Liver (tissue), 9 donors: ENCODE results near the gene LSM10. TPM values are rescaled to one million over a fixed set of nuclear protein-coding genes. Genes with fewer than 3 reads are reported as not detected.

Experiments
- DNase-seq: peaks from one replicate; pipeline ENCODE4 v3.0.0-alpha.2; 2017; ENCODE audit warnings: low spot score
- H3K27ac ChIP-seq, 2 donors: one replicate each; pipeline ENCODE4 v1.7.0; 2013; ENCODE audit warnings: inconsistent platforms in 2 of 2, low read length in 2 of 2, control low read depth in 1 of 2, low read depth in 1 of 2, mild to moderate bottlenecking in 1 of 2
- H3K27me3 ChIP-seq, 4 donors: one replicate each; pipeline versions ENCODE4 v1.6.1 to v1.7.0; 2013; ENCODE audit warnings: low read length in 3 of 4, inconsistent platforms in 1 of 4, mild to moderate bottlenecking in 1 of 4, moderate library complexity in 1 of 4; ENCODE audit not compliant: control insufficient read depth in 4 of 4, insufficient read depth in 4 of 4
- H3K36me3 ChIP-seq, 4 donors: one replicate each; pipeline versions ENCODE4 v1.6.1 to v1.7.0; 2013; ENCODE audit warnings: low read length in 3 of 4, mild to moderate bottlenecking in 3 of 4, low read depth in 1 of 4, moderate library complexity in 1 of 4; ENCODE audit not compliant: control insufficient read depth in 4 of 4, insufficient read depth in 3 of 4
- H3K4me1 ChIP-seq, 4 donors: one replicate each; pipeline versions ENCODE4 v1.6.1 to v1.7.0; 2013; ENCODE audit warnings: low read length in 3 of 4, mild to moderate bottlenecking in 3 of 4, moderate library complexity in 1 of 4; ENCODE audit not compliant: control insufficient read depth in 4 of 4, insufficient read depth in 4 of 4
- H3K4me3 ChIP-seq, 3 donors: one replicate each; pipeline versions ENCODE4 v1.6.1 to v1.7.0; 2013; ENCODE audit warnings: low read length in 3 of 3, control low read depth in 1 of 3, low read depth in 1 of 3, mild to moderate bottlenecking in 1 of 3
- H3K9ac ChIP-seq, 2 donors: one replicate each; pipeline ENCODE4 v1.7.0; 2013; ENCODE audit warnings: low read length in 2 of 2, mild to moderate bottlenecking in 2 of 2, moderate library complexity in 2 of 2, control low read depth in 1 of 2, low read depth in 1 of 2
- H3K9me3 ChIP-seq, 4 donors: one replicate each; pipeline versions ENCODE4 v1.6.1 to v1.7.0; 2013; ENCODE audit warnings: low read length in 3 of 4; ENCODE audit not compliant: control insufficient read depth in 4 of 4
- EGR1 ChIP-seq, 2 donors: IDR thresholded peaks; 2 replicates each; pipeline ENCODE4 v1.6.1; 2016 to 2018; ENCODE audit warnings: antibody characterized with exemption in 2 of 2, low read depth in 2 of 2
- FOXA1 ChIP-seq: IDR thresholded peaks from 2 replicates; pipeline ENCODE4 v1.6.1; 2016; ENCODE audit warnings: antibody characterized with exemption
- FOXA2 ChIP-seq: IDR thresholded peaks from 2 replicates; pipeline ENCODE4 v1.6.1; 2016; ENCODE audit warnings: antibody characterized with exemption
- GABPA ChIP-seq, 2 donors: IDR thresholded peaks in 1 of 2; conservative IDR thresholded peaks in 1 of 2; 2 replicates each; pipeline ENCODE4 v1.6.1; 2016; ENCODE audit warnings: antibody characterized with exemption in 2 of 2, mild to moderate bottlenecking in 1 of 2, moderate library complexity in 1 of 2
- HNF4A ChIP-seq, 2 donors: conservative IDR thresholded peaks; 2 replicates each; pipeline ENCODE4 v1.6.1; 2016; ENCODE audit warnings: antibody characterized with exemption in 2 of 2, mild to moderate bottlenecking in 2 of 2
- HNF4G ChIP-seq: IDR thresholded peaks from 2 replicates; pipeline ENCODE4 v1.6.1; 2016; ENCODE audit warnings: antibody characterized with exemption
- JUND ChIP-seq, 2 donors: IDR thresholded peaks; 2 replicates each; pipeline ENCODE4 v1.6.1; 2016; ENCODE audit warnings: antibody characterized with exemption in 2 of 2
- NR2F2 ChIP-seq: IDR thresholded peaks from 2 replicates; pipeline ENCODE4 v1.6.1; 2016; ENCODE audit warnings: antibody characterized with exemption
- RAD21 ChIP-seq, 2 donors: IDR thresholded peaks; 2 replicates each; pipeline ENCODE4 v1.6.1; 2016; ENCODE audit warnings: antibody characterized with exemption in 2 of 2, mild to moderate bottlenecking in 2 of 2
- RXRA ChIP-seq, 2 donors: IDR thresholded peaks; 2 replicates each; pipeline ENCODE4 v1.6.1; 2017 to 2018; ENCODE audit warnings: antibody characterized with exemption in 2 of 2, mild to moderate bottlenecking in 1 of 2
- SP1 ChIP-seq: IDR thresholded peaks from 2 replicates; pipeline ENCODE4 v1.6.1; 2018; ENCODE audit warnings: antibody characterized with exemption, mild to moderate bottlenecking
- TAF1 ChIP-seq: conservative IDR thresholded peaks from 2 replicates; pipeline ENCODE4 v1.6.1; 2016; ENCODE audit warnings: antibody characterized with exemption, mild to moderate bottlenecking
- YY1 ChIP-seq: IDR thresholded peaks from 2 replicates; pipeline ENCODE4 v1.6.1; 2016; ENCODE audit warnings: antibody characterized with exemption, mild to moderate bottlenecking
- WGBS: extraction: QIAGEN DNeasy Blood & Tissue Kit; methylation state at CpG from one replicate; pipeline ENCODE4 v1.1.7; 2013; 5-methylcytosine and 5-hydroxymethylcytosine counted together
- polyA plus RNA-seq, 2 donors: library from polyadenylated mRNA; stranded (reverse) in 1 of 2; unstranded in 1 of 2; fragments of 200-250 nt in 1 of 2; fragments of >200 nt in 1 of 2; fragmentation: Nextera tagmentation in 1 of 2; extraction: Ambion mirVana in 1 of 2; gene quantifications; one replicate each; pipeline versions ENCODE4 v1.2.1 to v1.2.3, GENCODE V29; 2013 to 2015
- total RNA-seq, 2 donors: library from RNA; depleted of rRNA; stranded (reverse); fragments of >200 nt; gene quantifications; one replicate each; pipeline ENCODE4 v1.2.3, GENCODE V29; 2014
- TF ChIP-seq, protein P1 (sequence below): IDR thresholded peaks from 2 replicates; pipeline ENCODE4 v1.6.1; 2016; ENCODE audit warnings: antibody characterized with exemption
- TF ChIP-seq, protein P2 (sequence below): fragments of 150-350 bp; IDR thresholded peaks from 2 replicates; pipeline ENCODE4 v1.5.1; 2017; ENCODE audit warnings: improper control_type of control experiment, low read depth, low read length; ENCODE audit not compliant: missing input control
- TF ChIP-seq, protein P3 (sequence below): IDR thresholded peaks from 2 replicates; pipeline ENCODE4 v1.6.1; 2016; ENCODE audit warnings: antibody characterized with exemption, mild to moderate bottlenecking
- TF ChIP-seq, protein P4 (sequence below): IDR thresholded peaks from 2 replicates; pipeline ENCODE4 v1.6.1; 2016; ENCODE audit warnings: antibody characterized with exemption
- TF ChIP-seq, protein P5 (sequence below): IDR thresholded peaks from 2 replicates; pipeline ENCODE4 v1.6.1; 2016; ENCODE audit warnings: antibody characterized with exemption
- donor health status: healthy.
- donor health status: healthy.
- donor health status: healthy.
- donor health status: healthy.
- donor health status: healthy.

The LSM10 gene
- total and polyA plus RNA-seq, 4 donors = 6.2 to 45.2 (median 24.1) TPM

DNA sequence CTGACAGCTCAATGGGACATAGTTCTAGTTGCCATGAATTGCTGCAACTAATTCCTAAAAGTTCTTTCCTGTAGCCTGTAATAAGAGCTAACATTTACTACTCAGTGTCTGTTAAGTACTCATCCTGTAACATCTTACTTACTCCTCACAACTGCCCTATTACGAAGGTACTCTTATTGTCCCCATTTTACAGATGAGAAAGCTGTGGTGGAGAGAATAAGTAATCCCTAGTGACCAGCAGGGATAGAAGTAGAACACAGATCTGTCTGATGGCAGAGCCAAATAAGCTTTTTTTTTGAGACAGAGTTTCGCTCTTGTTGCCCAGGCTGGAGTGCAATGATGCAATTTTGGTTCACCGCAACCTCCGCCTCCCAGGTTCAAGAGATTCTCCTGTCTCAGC lies 15.0 kb downstream of the LSM10 start:
- H3K27me3 ChIP-seq = no peaks in the 10 kb centered on the region
- 95% methylated on average over 4 of the region's 4 CpGs for WGBS
- H3K9ac ChIP-seq = no peak overlapping the region
- no peak overlapping the region for H3K4me3 ChIP-seq
- no peak overlapping the region for H3K27ac ChIP-seq
- TF ChIP-seq, protein P1, sequence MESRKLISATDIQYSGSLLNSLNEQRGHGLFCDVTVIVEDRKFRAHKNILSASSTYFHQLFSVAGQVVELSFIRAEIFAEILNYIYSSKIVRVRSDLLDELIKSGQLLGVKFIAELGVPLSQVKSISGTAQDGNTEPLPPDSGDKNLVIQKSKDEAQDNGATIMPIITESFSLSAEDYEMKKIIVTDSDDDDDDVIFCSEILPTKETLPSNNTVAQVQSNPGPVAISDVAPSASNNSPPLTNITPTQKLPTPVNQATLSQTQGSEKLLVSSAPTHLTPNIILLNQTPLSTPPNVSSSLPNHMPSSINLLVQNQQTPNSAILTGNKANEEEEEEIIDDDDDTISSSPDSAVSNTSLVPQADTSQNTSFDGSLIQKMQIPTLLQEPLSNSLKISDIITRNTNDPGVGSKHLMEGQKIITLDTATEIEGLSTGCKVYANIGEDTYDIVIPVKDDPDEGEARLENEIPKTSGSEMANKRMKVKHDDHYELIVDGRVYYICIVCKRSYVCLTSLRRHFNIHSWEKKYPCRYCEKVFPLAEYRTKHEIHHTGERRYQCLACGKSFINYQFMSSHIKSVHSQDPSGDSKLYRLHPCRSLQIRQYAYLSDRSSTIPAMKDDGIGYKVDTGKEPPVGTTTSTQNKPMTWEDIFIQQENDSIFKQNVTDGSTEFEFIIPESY = no peak
- no peak for TF ChIP-seq NR2F2
- TF ChIP-seq GABPA (IDR thresholded peaks at IDR 0.05 in 1 of 2, conservative IDR thresholded peaks at IDR 0.05 in 1 of 2) = no peak
- TF ChIP-seq TAF1 = no peak
- TF ChIP-seq, protein P2, sequence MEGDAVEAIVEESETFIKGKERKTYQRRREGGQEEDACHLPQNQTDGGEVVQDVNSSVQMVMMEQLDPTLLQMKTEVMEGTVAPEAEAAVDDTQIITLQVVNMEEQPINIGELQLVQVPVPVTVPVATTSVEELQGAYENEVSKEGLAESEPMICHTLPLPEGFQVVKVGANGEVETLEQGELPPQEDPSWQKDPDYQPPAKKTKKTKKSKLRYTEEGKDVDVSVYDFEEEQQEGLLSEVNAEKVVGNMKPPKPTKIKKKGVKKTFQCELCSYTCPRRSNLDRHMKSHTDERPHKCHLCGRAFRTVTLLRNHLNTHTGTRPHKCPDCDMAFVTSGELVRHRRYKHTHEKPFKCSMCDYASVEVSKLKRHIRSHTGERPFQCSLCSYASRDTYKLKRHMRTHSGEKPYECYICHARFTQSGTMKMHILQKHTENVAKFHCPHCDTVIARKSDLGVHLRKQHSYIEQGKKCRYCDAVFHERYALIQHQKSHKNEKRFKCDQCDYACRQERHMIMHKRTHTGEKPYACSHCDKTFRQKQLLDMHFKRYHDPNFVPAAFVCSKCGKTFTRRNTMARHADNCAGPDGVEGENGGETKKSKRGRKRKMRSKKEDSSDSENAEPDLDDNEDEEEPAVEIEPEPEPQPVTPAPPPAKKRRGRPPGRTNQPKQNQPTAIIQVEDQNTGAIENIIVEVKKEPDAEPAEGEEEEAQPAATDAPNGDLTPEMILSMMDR = no peak
- TF ChIP-seq, protein P3, sequence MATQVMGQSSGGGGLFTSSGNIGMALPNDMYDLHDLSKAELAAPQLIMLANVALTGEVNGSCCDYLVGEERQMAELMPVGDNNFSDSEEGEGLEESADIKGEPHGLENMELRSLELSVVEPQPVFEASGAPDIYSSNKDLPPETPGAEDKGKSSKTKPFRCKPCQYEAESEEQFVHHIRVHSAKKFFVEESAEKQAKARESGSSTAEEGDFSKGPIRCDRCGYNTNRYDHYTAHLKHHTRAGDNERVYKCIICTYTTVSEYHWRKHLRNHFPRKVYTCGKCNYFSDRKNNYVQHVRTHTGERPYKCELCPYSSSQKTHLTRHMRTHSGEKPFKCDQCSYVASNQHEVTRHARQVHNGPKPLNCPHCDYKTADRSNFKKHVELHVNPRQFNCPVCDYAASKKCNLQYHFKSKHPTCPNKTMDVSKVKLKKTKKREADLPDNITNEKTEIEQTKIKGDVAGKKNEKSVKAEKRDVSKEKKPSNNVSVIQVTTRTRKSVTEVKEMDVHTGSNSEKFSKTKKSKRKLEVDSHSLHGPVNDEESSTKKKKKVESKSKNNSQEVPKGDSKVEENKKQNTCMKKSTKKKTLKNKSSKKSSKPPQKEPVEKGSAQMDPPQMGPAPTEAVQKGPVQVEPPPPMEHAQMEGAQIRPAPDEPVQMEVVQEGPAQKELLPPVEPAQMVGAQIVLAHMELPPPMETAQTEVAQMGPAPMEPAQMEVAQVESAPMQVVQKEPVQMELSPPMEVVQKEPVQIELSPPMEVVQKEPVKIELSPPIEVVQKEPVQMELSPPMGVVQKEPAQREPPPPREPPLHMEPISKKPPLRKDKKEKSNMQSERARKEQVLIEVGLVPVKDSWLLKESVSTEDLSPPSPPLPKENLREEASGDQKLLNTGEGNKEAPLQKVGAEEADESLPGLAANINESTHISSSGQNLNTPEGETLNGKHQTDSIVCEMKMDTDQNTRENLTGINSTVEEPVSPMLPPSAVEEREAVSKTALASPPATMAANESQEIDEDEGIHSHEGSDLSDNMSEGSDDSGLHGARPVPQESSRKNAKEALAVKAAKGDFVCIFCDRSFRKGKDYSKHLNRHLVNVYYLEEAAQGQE = no peak
- TF ChIP-seq HNF4G = no peak
- TF ChIP-seq, protein P4, sequence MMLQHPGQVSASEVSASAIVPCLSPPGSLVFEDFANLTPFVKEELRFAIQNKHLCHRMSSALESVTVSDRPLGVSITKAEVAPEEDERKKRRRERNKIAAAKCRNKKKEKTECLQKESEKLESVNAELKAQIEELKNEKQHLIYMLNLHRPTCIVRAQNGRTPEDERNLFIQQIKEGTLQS = no peak
- TF ChIP-seq YY1 = no peak
- no peak for TF ChIP-seq RXRA (IDR thresholded peaks at IDR 0.05)
- TF ChIP-seq FOXA1 = no peak
- no peak for TF ChIP-seq HNF4A (conservative IDR thresholded peaks at IDR 0.05)
- no peak for TF ChIP-seq SP1
- no peak for TF ChIP-seq FOXA2
- no peak for TF ChIP-seq JUND (IDR thresholded peaks at IDR 0.05)
- TF ChIP-seq EGR1 (IDR thresholded peaks at IDR 0.05; ENCODE audit: low read depth in 2 of 2) = no peak
- TF ChIP-seq RAD21 (IDR thresholded peaks at IDR 0.05) = no peak
- TF ChIP-seq, protein P5, sequence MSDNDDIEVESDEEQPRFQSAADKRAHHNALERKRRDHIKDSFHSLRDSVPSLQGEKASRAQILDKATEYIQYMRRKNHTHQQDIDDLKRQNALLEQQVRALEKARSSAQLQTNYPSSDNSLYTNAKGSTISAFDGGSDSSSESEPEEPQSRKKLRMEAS = no peak
- no peak for DNase-seq
- H3K4me1 ChIP-seq = peaks cover 12 to 66% (median 51%) of the 10 kb centered on the region in 4 donors
- H3K36me3 ChIP-seq = peaks cover 0 to 3% (median 0%) of the 10 kb centered on the region in 4 donors
- no peaks in the 10 kb centered on the region for H3K9me3 ChIP-seq
